MM.1S (cell line): Measurements from ENCODE around the gene KCNA5.

Experiments used
- EZH2 ChIP-seq: fragments of 300-600 bp; sonication (generic); optimal IDR thresholded peaks from 2 replicates; pipeline ENCODE3; 2017; ENCODE audit warnings: low read depth, mild to moderate bottlenecking, antibody characterized with exemption, low read length, mixed read lengths
- EZH2phosphoT487 ChIP-seq: fragments of 300-600 bp; sonication (generic); IDR thresholded peaks from 2 replicates; pipeline ENCODE4 v1.6.1; 2018; ENCODE audit warnings: antibody characterized with exemption, low read length
- TF ChIP-seq, protein P1 (sequence below): fragments of 300-600 bp; sonication (generic); IDR thresholded peaks from 2 replicates; pipeline ENCODE4 v1.5.1; 2016; ENCODE audit warnings: antibody characterized with exemption, low read length, mixed read lengths

DNA sequence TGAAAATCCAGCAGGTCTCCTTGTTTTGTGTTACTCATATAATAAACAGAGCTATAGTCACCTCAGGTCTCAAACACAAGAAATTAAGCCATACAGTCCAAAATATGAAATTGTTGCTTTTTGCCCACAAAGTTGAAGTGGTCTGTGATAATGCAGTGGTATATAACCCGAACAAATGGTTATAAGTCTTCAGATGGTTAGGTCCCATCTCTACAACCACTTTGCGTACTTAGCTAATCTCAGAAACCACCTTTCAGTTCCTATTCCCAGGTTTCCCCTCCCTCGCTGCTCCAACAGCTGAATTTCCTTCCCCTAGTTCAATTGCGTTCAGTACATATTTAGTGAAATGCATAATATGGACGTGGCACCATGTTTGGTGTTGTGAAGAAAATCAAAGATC is 3.3 kb upstream of the KCNA5 start:
- no peak for TF ChIP-seq EZH2phosphoT487
- TF ChIP-seq, protein P1, sequence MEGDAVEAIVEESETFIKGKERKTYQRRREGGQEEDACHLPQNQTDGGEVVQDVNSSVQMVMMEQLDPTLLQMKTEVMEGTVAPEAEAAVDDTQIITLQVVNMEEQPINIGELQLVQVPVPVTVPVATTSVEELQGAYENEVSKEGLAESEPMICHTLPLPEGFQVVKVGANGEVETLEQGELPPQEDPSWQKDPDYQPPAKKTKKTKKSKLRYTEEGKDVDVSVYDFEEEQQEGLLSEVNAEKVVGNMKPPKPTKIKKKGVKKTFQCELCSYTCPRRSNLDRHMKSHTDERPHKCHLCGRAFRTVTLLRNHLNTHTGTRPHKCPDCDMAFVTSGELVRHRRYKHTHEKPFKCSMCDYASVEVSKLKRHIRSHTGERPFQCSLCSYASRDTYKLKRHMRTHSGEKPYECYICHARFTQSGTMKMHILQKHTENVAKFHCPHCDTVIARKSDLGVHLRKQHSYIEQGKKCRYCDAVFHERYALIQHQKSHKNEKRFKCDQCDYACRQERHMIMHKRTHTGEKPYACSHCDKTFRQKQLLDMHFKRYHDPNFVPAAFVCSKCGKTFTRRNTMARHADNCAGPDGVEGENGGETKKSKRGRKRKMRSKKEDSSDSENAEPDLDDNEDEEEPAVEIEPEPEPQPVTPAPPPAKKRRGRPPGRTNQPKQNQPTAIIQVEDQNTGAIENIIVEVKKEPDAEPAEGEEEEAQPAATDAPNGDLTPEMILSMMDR: no peak
- TF ChIP-seq EZH2: no peak
